Fibroblast of mammary gland (primary cell): ENCODE results near the gene FAM181A.

Source experiments
- DNase-seq: peaks from one replicate; pipeline ENCODE4 v3.0.0-alpha.2; 2010; ENCODE audit warnings: low read depth
- H3K4me3 ChIP-seq: 2 replicates; pipeline ENCODE4 v1.5.1; 2011; ENCODE audit warnings: low read depth, mild to moderate bottlenecking, low read length, moderate library complexity; ENCODE audit not compliant: control insufficient read depth
- CTCF ChIP-seq: conservative IDR thresholded peaks from 2 replicates; pipeline ENCODE4 v1.5.1; 2011; ENCODE audit warnings: low read depth, low read length, inconsistent platforms; ENCODE audit not compliant: control insufficient read depth, insufficient read depth

The FAM181A gene

GRCh38 chr14:93926873-93927799 is at the start of gene FAM181A:
Gene FAM181A, plus strand, starts transcription at chr14:93927344. Its CDS starts 942 bp downstream, at chr14:93928286.
- DNase-seq = no peak
- TF ChIP-seq CTCF = no peak
- no peak within 1 kb of the TSS for H3K4me3 ChIP-seq

GRCh38 chr14:93878212-93878611 is 48.9 kb upstream of the FAM181A start:
- no peak for DNase-seq
- TF ChIP-seq CTCF = no peak
- no peak overlapping the region for H3K4me3 ChIP-seq

- no peak for DNase-seq
- no peak for TF ChIP-seq CTCF
- H3K4me3 ChIP-seq = no peak overlapping the region
Observed at GRCh38 chr14:93878871-93879270, 48.3 kb upstream of the FAM181A start.

- no peak for TF ChIP-seq CTCF
- H3K4me3 ChIP-seq = no peak overlapping the region
- no peak for DNase-seq
Observed at GRCh38 chr14:93879362-93879983, 47.7 kb upstream of the FAM181A start.

GRCh38 chr14:93880021-93880820 is 46.9 kb upstream of the FAM181A start:
- no peak for TF ChIP-seq CTCF
- peak; percentile 11 for DNase-seq
- no peak overlapping the region for H3K4me3 ChIP-seq

- no peak for TF ChIP-seq CTCF
- H3K4me3 ChIP-seq = no peak overlapping the region
- no peak for DNase-seq
Observed at GRCh38 chr14:93884950-93885349, 42.2 kb upstream of the FAM181A start.
